ENCODE results near the gene GHDC. TPM values are rescaled to one million over a fixed set of nuclear protein-coding genes. Genes with fewer than 3 reads are reported as not detected.
"Not testable (repeated sequence)": the region's sequence is repeated elsewhere in the genome, so short reads cannot be mapped to it uniquely, and the experiment has no call there.

The GHDC gene
- total RNA-seq, 1 donor from 2014 or later: 6.4 TPM

- Mint-ChIP-seq H3K4me1 (ENCODE audit: unreplicated experiment) (no peaks in the 10 kb centered on the region), H3K27ac (no peak overlapping the region), H3K27me3 (peaks cover 40% of the 10 kb centered on the region), H3K36me3 (no peaks in the 10 kb centered on the region), H3K9me3 (no peaks in the 10 kb centered on the region), H3K4me3 (no peak overlapping the region)
- no peak for TF ChIP-seq CTCF (conservative IDR thresholded peaks at IDR 0.05)
- DNase-seq (ENCODE audit: extremely low spot score, unreplicated experiment): no peak
Observed at GRCh38 chr17:42187833-42188232, 6.5 kb downstream of the GHDC start.

- not testable (repeated sequence) for H3K9me3 Mint-ChIP-seq; H3K36me3 Mint-ChIP-seq; H3K4me1 Mint-ChIP-seq (ENCODE audit: unreplicated experiment); DNase-seq (ENCODE audit: extremely low spot score, unreplicated experiment); H3K27ac Mint-ChIP-seq
- peaks cover 57% of the 10 kb centered on the region for H3K27me3 Mint-ChIP-seq
- peak overlapping the region; percentile 2 for H3K4me3 Mint-ChIP-seq
Observed at GRCh38 chr17:42186191-42186590, 8.1 kb downstream of the GHDC start.

- H3K27me3 Mint-ChIP-seq: peaks cover 59% of the 10 kb centered on the region
- H3K4me1 Mint-ChIP-seq (ENCODE audit: unreplicated experiment): no peaks in the 10 kb centered on the region
- no peaks in the 10 kb centered on the region for H3K9me3 Mint-ChIP-seq
- no peak overlapping the region for H3K27ac Mint-ChIP-seq
- no peak for DNase-seq (ENCODE audit: extremely low spot score, unreplicated experiment)
- H3K4me3 Mint-ChIP-seq: no peak overlapping the region
- TF ChIP-seq CTCF (conservative IDR thresholded peaks at IDR 0.05): no peak
- no peaks in the 10 kb centered on the region for H3K36me3 Mint-ChIP-seq
Observed at GRCh38 chr17:42185621-42185930, 8.7 kb downstream of the GHDC start.

- no peaks in the 10 kb centered on the region for H3K9me3 Mint-ChIP-seq
- H3K27me3 Mint-ChIP-seq: peaks cover 65% of the 10 kb centered on the region
- H3K4me3 Mint-ChIP-seq: peak within 1 kb of the TSS; percentile 65
- no peak for TF ChIP-seq CTCF (conservative IDR thresholded peaks at IDR 0.05)
- DNase-seq (ENCODE audit: extremely low spot score, unreplicated experiment): no peak
- no peaks in the 10 kb centered on the region for H3K36me3 Mint-ChIP-seq
- H3K27ac Mint-ChIP-seq: no peak within 1 kb of the TSS
- no peaks in the 10 kb centered on the region for H3K4me1 Mint-ChIP-seq (ENCODE audit: unreplicated experiment)
Observed at GRCh38 chr17:42184713-42185620, 9.3 kb downstream of the GHDC start, which contains the start of gene HCRT. Gene HCRT, minus strand, starts transcription at chr17:42185452. Its CDS starts 87 bp downstream, at chr17:42185365.

GRCh38 chr17:42183741-42184711 is 10.3 kb downstream of the GHDC start:
- Mint-ChIP-seq H3K4me3 (peak overlapping the region; percentile 79), H3K9me3 (no peaks in the 10 kb centered on the region), H3K4me1 (ENCODE audit: unreplicated experiment) (no peaks in the 10 kb centered on the region), H3K27me3 (peaks cover 74% of the 10 kb centered on the region), H3K27ac (no peak overlapping the region), H3K36me3 (no peaks in the 10 kb centered on the region)
- TF ChIP-seq CTCF (conservative IDR thresholded peaks at IDR 0.05): peak; percentile 89
- peak; percentile 84 for DNase-seq (ENCODE audit: extremely low spot score, unreplicated experiment)
